Measurements from ENCODE around the gene MCC. TPM values are rescaled to one million over a fixed set of nuclear protein-coding genes. Genes with fewer than 3 reads are reported as not detected.

MCC gene
- total RNA-seq, 1 donor from 2014 or later: 20.6 TPM

- Histone ChIP-seq H3K27me3 (ENCODE audit: low read depth) (no peaks in the 10 kb centered on the region), H3K27ac (no peak overlapping the region), H3K36me3 (no peaks in the 10 kb centered on the region), H3K4me1 (no peaks in the 10 kb centered on the region), H3K4me3 (no peak overlapping the region), H3K9me3 (no peaks in the 10 kb centered on the region)
- intact Hi-C loops (cut with DNase I): no loop called here
- no peak for TF ChIP-seq CTCF (IDR thresholded peaks at IDR 0.05)
- DNase-seq: no peak
- ATAC-seq: peak in 1 of 2 donors; percentile 39
These were observed 130.4 kb downstream of the MCC start for GRCh38 chr5:113357696-113358476.

GRCh38 chr5:113356487-113356886 lies 131.8 kb downstream of the MCC start:
- Histone ChIP-seq H3K4me3 (no peak overlapping the region), H3K9me3 (no peaks in the 10 kb centered on the region), H3K4me1 (no peaks in the 10 kb centered on the region), H3K36me3 (no peaks in the 10 kb centered on the region), H3K27me3 (ENCODE audit: low read depth) (no peaks in the 10 kb centered on the region), H3K27ac (no peak overlapping the region)
- ATAC-seq: no peak
- TF ChIP-seq CTCF (IDR thresholded peaks at IDR 0.05): no peak
- DNase-seq: no peak
- intact Hi-C loops (cut with DNase I): no loop called here

GRCh38 chr5:113354055-113354454 lies 134.2 kb downstream of the MCC start:
- no peaks in the 10 kb centered on the region for H3K27me3 ChIP-seq (ENCODE audit: low read depth)
- ATAC-seq: no peak
- intact Hi-C loops (cut with DNase I): no loop called here
- H3K4me1 ChIP-seq: no peaks in the 10 kb centered on the region
- H3K27ac ChIP-seq: no peak overlapping the region
- H3K9me3 ChIP-seq: no peaks in the 10 kb centered on the region
- no peaks in the 10 kb centered on the region for H3K36me3 ChIP-seq
- no peak overlapping the region for H3K4me3 ChIP-seq
- DNase-seq: no peak
- TF ChIP-seq CTCF (IDR thresholded peaks at IDR 0.05): no peak

- Histone ChIP-seq H3K4me3 (no peak overlapping the region), H3K36me3 (no peaks in the 10 kb centered on the region), H3K9me3 (no peaks in the 10 kb centered on the region), H3K27me3 (ENCODE audit: low read depth) (no peaks in the 10 kb centered on the region), H3K27ac (no peak overlapping the region), H3K4me1 (no peaks in the 10 kb centered on the region)
- ATAC-seq (no peak), DNase-seq (no peak)
- TF ChIP-seq CTCF (IDR thresholded peaks at IDR 0.05): no peak
- intact Hi-C loops (cut with DNase I): no loop called here
These were observed 140.7 kb downstream of the MCC start for GRCh38 chr5:113347572-113347971.

- ATAC-seq (no peak), DNase-seq (no peak)
- no peak for TF ChIP-seq CTCF (IDR thresholded peaks at IDR 0.05)
- Histone ChIP-seq H3K4me1 (no peaks in the 10 kb centered on the region), H3K36me3 (no peaks in the 10 kb centered on the region), H3K9me3 (no peaks in the 10 kb centered on the region), H3K4me3 (no peak overlapping the region), H3K27me3 (ENCODE audit: low read depth) (no peaks in the 10 kb centered on the region), H3K27ac (no peak overlapping the region)
- intact Hi-C loops (cut with DNase I): no loop called here
These were observed 143.0 kb downstream of the MCC start for GRCh38 chr5:113344973-113345940.
